ENCODE measurements around the gene LMF1. TPM values are rescaled to one million over a fixed set of nuclear protein-coding genes. Genes with fewer than 3 reads are reported as not detected.
A peak's percentile ranks its signal among the peaks of the same experiment; 100 is the strongest.

The LMF1 gene
- polyA plus RNA-seq, 3 donors: 5.9 to 14.7 (median 10.6) TPM

GRCh38 chr16:878072-878784, 92.6 kb downstream of the LMF1 start:
- H3K9me3 ChIP-seq (replicated peaks in 1 of 2; ENCODE audit: control insufficient read depth in 1 of 2, insufficient read depth in 1 of 2, low read length in 2 of 2): peaks cover 0 to 2% of the 10 kb centered on the region in 2 donors
- H3K9me3 Mint-ChIP-seq: peaks cover 0 to 6% (median 4%) of the 10 kb centered on the region in 7 donors
- H3K36me3 ChIP-seq (replicated peaks in 1 of 2; ENCODE audit: control insufficient read depth in 1 of 2, insufficient read depth in 2 of 2, low read length in 2 of 2): no peaks in the 10 kb centered on the region
- H3K36me3 Mint-ChIP-seq: peaks cover 0 to 3% of the 10 kb centered on the region in 2 donors
- H3K4me1 Mint-ChIP-seq: peaks cover 17% of the 10 kb centered on the region
- no peaks in the 10 kb centered on the region for H3K27me3 ChIP-seq (ENCODE audit: control insufficient read depth in 2 of 2, insufficient read depth in 2 of 2, low read length in 2 of 2)
- H3K9ac ChIP-seq (ENCODE audit: insufficient read depth, low read length, poor library complexity, severe bottlenecking): peak overlapping the region; percentile 43
- H3K4me3 ChIP-seq (replicated peaks in 1 of 3; ENCODE audit: low read depth in 2 of 3, low read length in 3 of 3): peak overlapping the region in 1 of 3 experiments; percentile 34
- WGBS (ENCODE audit: insufficient coverage): 93% methylated on average over 29 of the region's 44 CpGs
- intact Hi-C loops (cut with micrococcal nuclease): no loop called here
- no peaks in the 10 kb centered on the region for H4K20me1 ChIP-seq (ENCODE audit: insufficient read depth, low read length)
- H3K27ac ChIP-seq (ENCODE audit: low read depth in 1 of 2, low read length in 2 of 2): peak overlapping the region; percentile 53 to 72
- DNase-seq: peak in 2 of 3 donors; percentile 14 to 25
- peak overlapping the region in 1 of 7 donors; percentile 47 for H3K27ac Mint-ChIP-seq
- H3K79me2 ChIP-seq (ENCODE audit: insufficient read depth, low read length): no peaks in the 10 kb centered on the region
- no peak overlapping the region for H3K4me2 ChIP-seq (replicated peaks; ENCODE audit: extremely low read depth, low read length, poor library complexity, severe bottlenecking)
- TF ChIP-seq CTCF (IDR thresholded peaks at IDR 0.05): no peak
- peaks cover 2 to 5% (median 3%) of the 10 kb centered on the region in 3 donors for H3K27me3 Mint-ChIP-seq (ENCODE audit: low read depth in 3 of 3)
- H3K4me3 Mint-ChIP-seq: no peak overlapping the region
- peaks cover 16 to 19% of the 10 kb centered on the region in 2 donors for H3K4me1 ChIP-seq (ENCODE audit: control insufficient read depth in 1 of 2, insufficient read depth in 2 of 2, low read length in 2 of 2)
- H2AFZ ChIP-seq (ENCODE audit: insufficient read depth, low read depth, low read length, poor library complexity, severe bottlenecking): no peak overlapping the region

GRCh38 chr16:877242-878071, 93.3 kb downstream of the LMF1 start:
- peak; percentile 31 to 50 (median 36) for DNase-seq

More at GRCh38 chr16:877242-878071, 93.3 kb downstream of the LMF1 start:
- WGBS (ENCODE audit: insufficient coverage): 51% methylated on average over 19 of the region's 31 CpGs
- H3K79me2 ChIP-seq (ENCODE audit: insufficient read depth, low read length): no peaks in the 10 kb centered on the region
- H3K4me1 ChIP-seq (ENCODE audit: control insufficient read depth in 1 of 2, insufficient read depth in 2 of 2, low read length in 2 of 2): peaks cover 16 to 19% of the 10 kb centered on the region in 2 donors
- TF ChIP-seq CTCF (IDR thresholded peaks at IDR 0.05): no peak
- no peaks in the 10 kb centered on the region for H3K36me3 ChIP-seq (replicated peaks in 1 of 2; ENCODE audit: control insufficient read depth in 1 of 2, insufficient read depth in 2 of 2, low read length in 2 of 2)
- intact Hi-C loops (cut with micrococcal nuclease): no loop called here
- Mint-ChIP-seq H3K27ac (peak overlapping the region; percentile 5 to 85 (median 47)), H3K4me1 (peaks cover 17% of the 10 kb centered on the region), H3K9me3 (peaks cover 0 to 4% (median 1%) of the 10 kb centered on the region in 7 donors), H3K27me3 (ENCODE audit: low read depth in 3 of 3) (peaks cover 2 to 5% (median 3%) of the 10 kb centered on the region in 3 donors), H3K36me3 (peaks cover 0 to 5% of the 10 kb centered on the region in 2 donors), H3K4me3 (no peak overlapping the region)
- no peak overlapping the region for H2AFZ ChIP-seq (ENCODE audit: insufficient read depth, low read depth, low read length, poor library complexity, severe bottlenecking)
- H3K4me2 ChIP-seq (replicated peaks; ENCODE audit: extremely low read depth, low read length, poor library complexity, severe bottlenecking): peak overlapping the region; percentile 28
- H3K4me3 ChIP-seq (replicated peaks in 1 of 3; ENCODE audit: low read depth in 2 of 3, low read length in 3 of 3): peak overlapping the region in 1 of 3 experiments; percentile 34
- peak overlapping the region; percentile 53 to 72 for H3K27ac ChIP-seq (ENCODE audit: low read depth in 1 of 2, low read length in 2 of 2)
- H3K27me3 ChIP-seq (ENCODE audit: control insufficient read depth in 2 of 2, insufficient read depth in 2 of 2, low read length in 2 of 2): no peaks in the 10 kb centered on the region
- H3K9me3 ChIP-seq (replicated peaks in 1 of 2; ENCODE audit: control insufficient read depth in 1 of 2, insufficient read depth in 1 of 2, low read length in 2 of 2): no peaks in the 10 kb centered on the region
- peak overlapping the region; percentile 43 for H3K9ac ChIP-seq (ENCODE audit: insufficient read depth, low read length, poor library complexity, severe bottlenecking)
- no peaks in the 10 kb centered on the region for H4K20me1 ChIP-seq (ENCODE audit: insufficient read depth, low read length)

Data from CD14-positive monocyte (primary cell).